Mononuclear cell (primary cell): Measurements from ENCODE around the gene ADI1. TPM values are rescaled to one million over a fixed set of nuclear protein-coding genes. Genes with fewer than 3 reads are reported as not detected.

Experiments
- H3K27me3 ChIP-seq: 2 replicates; pipeline ENCODE4 v1.6.0; 2011; ENCODE audit warnings: low read length, control low read depth; ENCODE audit not compliant: insufficient read depth
- H3K4me1 ChIP-seq: 2 replicates; pipeline ENCODE4 v1.5.1; 2011; ENCODE audit warnings: mild to moderate bottlenecking, low read length, control low read depth; ENCODE audit not compliant: insufficient read depth
- H3K4me3 ChIP-seq: 2 replicates; pipeline ENCODE4 v1.5.1; 2011; ENCODE audit warnings: mild to moderate bottlenecking, low read length, moderate library complexity
- H3K9me3 ChIP-seq: 2 replicates; pipeline ENCODE4 v1.5.1; 2011; ENCODE audit warnings: low read depth, mild to moderate bottlenecking, control low read depth, low read length
- total RNA-seq: library from RNA; depleted of rRNA; stranded (reverse); fragments of >200 nt; gene quantifications from one replicate; pipeline ENCODE4 v1.2.3, GENCODE V29; 2012

Gene ADI1
- total RNA-seq, 1 donor: 25.6 TPM

- H3K9me3 ChIP-seq: no peaks in the 10 kb centered on the region
- no peaks in the 10 kb centered on the region for H3K27me3 ChIP-seq
- H3K4me1 ChIP-seq: no peaks in the 10 kb centered on the region
- H3K4me3 ChIP-seq: no peak overlapping the region
Observed at GRCh38 chr2:3468296-3468988, 50.9 kb downstream of the ADI1 start.

DNA sequence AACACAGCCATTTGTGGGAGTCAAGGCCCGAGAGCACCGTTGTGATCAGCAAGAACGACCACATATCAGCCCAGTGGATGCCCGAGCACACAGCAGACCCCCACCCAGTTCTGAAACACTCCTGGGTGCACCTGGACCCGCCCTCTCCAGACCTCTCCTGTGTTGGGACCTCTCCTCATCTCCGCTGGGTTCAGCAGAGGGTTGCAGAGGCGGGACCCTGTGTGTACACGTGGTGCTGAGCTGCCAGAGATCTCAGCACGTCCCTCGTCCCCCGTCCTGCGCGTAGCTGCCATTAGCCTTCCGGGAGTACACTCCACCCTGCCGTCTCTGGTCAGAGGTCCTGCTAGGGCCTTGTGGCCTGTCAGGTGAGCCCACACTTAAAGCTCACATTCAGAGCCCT, 51.7 kb downstream of the ADI1 start:
- H3K4me3 ChIP-seq: no peak overlapping the region
- H3K4me1 ChIP-seq: no peaks in the 10 kb centered on the region
- no peaks in the 10 kb centered on the region for H3K9me3 ChIP-seq
- H3K27me3 ChIP-seq: no peaks in the 10 kb centered on the region

- H3K9me3 ChIP-seq: no peaks in the 10 kb centered on the region
- no peaks in the 10 kb centered on the region for H3K27me3 ChIP-seq
- H3K4me3 ChIP-seq: no peak overlapping the region
- H3K4me1 ChIP-seq: no peaks in the 10 kb centered on the region
Observed at GRCh38 chr2:3466966-3467365, 52.4 kb downstream of the ADI1 start.

DNA sequence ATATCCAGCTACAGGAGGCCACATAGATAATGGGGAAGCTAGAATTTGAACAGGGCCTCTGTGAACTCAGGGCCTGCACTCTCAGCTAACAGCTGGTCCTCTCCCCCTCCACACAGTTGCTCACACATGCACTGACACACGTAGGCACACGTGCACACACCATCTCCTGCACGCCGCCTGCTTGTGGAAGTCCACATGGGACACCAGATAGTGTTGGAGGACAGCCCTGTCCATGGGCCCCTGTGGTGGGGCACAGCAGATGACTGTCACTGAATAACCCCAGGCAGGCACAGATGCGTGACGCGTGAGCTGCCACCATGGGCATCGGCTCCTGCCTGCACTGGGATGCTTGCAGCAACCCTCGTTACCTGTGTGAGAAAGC, 52.9 kb downstream of the ADI1 start:
- Histone ChIP-seq H3K9me3 (no peaks in the 10 kb centered on the region), H3K4me3 (no peak overlapping the region), H3K27me3 (no peaks in the 10 kb centered on the region), H3K4me1 (no peaks in the 10 kb centered on the region)

GRCh38 chr2:3465844-3466481, 53.4 kb downstream of the ADI1 start:
- no peaks in the 10 kb centered on the region for H3K4me1 ChIP-seq
- H3K27me3 ChIP-seq: no peaks in the 10 kb centered on the region
- H3K4me3 ChIP-seq: no peak overlapping the region
- H3K9me3 ChIP-seq: no peaks in the 10 kb centered on the region

DNA sequence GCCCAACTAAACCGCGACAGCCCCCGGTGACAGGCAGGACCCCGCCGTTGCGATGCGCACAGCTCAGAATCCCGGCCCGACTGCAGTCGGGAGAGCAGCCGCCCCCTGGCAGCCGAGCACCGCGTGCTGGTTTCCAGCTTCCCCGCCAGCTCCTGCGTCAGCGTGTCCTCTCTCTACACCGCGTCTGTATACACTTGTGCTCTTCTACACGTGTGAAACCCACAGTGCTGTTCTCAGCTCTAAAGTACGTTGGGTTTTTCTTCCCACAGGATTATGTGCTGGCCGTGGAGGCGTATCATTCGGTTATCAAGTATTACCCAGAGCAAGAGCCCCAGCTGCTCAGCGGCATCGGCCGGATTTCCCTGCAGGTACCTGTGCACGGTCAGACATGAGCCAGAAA, 54.0 kb downstream of the ADI1 start:
- Histone ChIP-seq H3K4me3 (no peak overlapping the region), H3K4me1 (no peaks in the 10 kb centered on the region), H3K9me3 (no peaks in the 10 kb centered on the region), H3K27me3 (no peaks in the 10 kb centered on the region)

GRCh38 chr2:3464401-3465005, 54.8 kb downstream of the ADI1 start:
- Histone ChIP-seq H3K4me1 (no peaks in the 10 kb centered on the region), H3K9me3 (no peaks in the 10 kb centered on the region), H3K4me3 (no peak overlapping the region), H3K27me3 (no peaks in the 10 kb centered on the region)

DNA sequence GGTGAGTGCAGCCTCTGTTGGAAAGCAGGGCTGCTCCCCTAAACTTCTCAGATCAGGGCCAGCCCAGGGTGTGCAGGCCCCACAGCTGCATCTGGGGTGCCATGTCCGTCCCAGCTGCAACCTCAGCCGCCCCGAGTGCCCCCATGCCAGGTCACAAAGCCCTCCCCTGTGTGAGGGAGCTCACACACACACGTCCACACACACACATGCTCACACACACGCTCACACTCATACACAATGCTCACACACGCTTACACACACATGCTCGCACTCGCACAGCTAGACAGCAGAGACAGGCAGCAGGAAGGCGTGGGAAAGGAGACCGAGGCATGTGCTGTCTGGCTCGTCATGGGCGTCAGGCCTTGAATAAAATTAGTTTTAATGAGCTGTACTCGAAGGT, 55.4 kb downstream of the ADI1 start:
- no peak overlapping the region for H3K4me3 ChIP-seq
- no peaks in the 10 kb centered on the region for H3K27me3 ChIP-seq
- H3K9me3 ChIP-seq: no peaks in the 10 kb centered on the region
- no peaks in the 10 kb centered on the region for H3K4me1 ChIP-seq

GRCh38 chr2:3463186-3463835, 56.0 kb downstream of the ADI1 start:
- no peaks in the 10 kb centered on the region for H3K4me1 ChIP-seq
- no peaks in the 10 kb centered on the region for H3K9me3 ChIP-seq
- no peak overlapping the region for H3K4me3 ChIP-seq
- H3K27me3 ChIP-seq: no peaks in the 10 kb centered on the region

DNA sequence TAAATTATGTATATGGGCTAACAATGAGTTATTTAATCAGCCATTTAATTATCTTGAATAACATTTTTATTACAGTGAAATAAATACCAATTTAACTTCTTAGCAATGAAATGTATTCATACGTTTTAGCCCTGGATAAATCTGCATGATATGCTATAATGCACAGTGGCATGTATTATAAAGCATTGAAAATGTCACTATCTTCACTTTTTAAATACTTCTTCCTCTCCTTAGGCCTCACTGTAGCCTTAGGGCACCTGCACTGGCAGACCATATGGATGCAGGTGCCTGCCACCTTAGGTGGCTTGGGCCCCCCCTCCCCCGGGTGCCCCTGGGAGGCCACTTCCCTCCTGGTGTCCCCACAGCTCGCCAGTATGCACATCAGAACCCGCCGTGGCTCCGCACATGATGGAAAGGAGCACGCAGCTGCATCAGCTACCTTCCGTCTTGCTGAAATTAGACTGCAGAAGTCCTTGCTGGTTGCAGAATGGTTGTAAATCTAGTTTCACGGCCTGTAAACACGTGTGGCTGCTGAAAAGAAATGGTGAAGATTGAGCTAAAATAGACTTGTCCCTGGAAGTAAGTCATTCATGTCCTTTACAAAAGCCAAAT, 56.7 kb downstream of the ADI1 start:
- H3K4me1 ChIP-seq: no peaks in the 10 kb centered on the region
- H3K9me3 ChIP-seq: no peaks in the 10 kb centered on the region
- no peaks in the 10 kb centered on the region for H3K27me3 ChIP-seq
- H3K4me3 ChIP-seq: no peak overlapping the region

DNA sequence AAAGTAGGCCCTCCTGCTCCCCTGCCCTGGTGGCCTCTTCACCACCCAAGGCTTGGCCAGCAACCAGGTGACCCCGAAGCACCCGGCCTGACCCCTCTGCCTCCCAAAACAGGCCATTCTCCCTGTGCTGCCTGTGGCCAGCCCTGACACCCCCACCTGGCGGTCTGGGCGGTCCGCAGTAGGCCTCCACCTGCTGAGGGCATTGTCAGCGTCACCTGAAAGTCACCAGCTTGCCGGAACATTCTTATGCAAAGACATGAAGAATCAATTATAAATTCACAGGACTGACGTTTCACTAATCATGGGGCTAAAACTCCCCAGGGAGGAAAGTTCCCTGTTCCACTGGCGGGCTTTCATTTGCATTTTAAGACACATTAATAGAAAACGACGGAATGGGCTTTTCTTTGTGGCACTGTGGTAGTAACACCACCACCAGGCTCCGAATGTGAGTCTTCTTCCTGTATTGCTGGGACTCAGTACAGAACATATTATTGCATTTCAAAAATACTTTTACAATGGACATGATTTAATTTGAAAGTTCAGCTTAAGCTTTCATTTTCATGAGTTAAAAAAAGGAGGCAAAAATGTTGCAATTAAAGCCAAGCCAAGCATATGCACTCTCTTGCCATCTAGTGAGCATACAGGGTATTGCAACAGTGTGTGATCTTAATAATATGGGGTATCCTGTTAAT, 57.4 kb downstream of the ADI1 start:
- no peak overlapping the region for H3K4me3 ChIP-seq

DNA sequence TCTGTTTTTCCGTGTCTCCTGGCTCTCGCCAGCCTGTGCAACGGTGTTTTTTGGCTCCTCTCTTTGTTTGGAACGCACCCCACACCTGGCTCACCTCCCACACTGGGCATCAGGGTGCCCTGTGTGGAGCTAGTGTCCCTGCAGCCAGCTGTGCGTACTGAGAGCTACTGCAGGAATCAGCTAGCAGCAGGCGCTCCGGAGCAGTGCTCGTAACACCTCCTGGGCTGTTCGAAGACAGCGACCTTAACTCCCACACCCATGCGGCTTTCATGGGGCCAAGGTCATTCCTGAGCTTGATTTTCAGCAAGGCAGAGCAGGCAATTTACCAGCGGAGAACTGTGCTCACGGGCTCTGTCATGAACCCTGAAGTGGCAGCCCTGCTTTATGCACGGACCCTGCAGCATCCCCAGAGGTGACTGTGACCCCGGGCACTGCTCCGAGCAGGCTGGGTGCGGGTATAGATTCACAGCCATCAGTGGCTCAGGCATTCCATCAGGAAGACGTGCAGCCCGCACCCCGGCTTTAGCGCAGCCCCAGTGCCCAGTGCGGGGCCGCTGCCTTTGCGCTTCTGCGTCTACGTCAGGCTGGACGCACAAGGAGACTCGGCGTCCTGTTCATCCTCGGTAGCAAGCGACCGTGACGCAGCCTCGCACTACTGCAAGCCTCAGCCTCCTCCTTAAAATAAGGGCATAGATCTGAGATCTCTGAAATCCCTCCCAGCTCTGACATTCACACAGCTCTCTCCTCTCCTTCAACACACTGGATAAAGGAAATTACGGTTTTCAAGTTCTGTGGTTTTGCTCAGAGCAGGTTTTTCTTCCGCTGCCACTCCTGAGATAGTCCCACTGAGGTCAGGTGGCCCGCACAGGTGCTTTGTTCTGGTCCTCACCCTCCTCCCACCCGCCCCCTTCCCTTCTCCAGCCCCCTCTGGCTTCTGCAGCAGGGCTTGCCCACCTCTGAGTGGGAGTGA, 58.2 kb downstream of the ADI1 start:
- no peaks in the 10 kb centered on the region for H3K4me1 ChIP-seq
- H3K4me3 ChIP-seq: no peak overlapping the region
- H3K27me3 ChIP-seq: no peaks in the 10 kb centered on the region
- H3K9me3 ChIP-seq: no peaks in the 10 kb centered on the region

More for the DNA sequence above, 57.4 kb downstream of the ADI1 start:
- H3K27me3 ChIP-seq: no peaks in the 10 kb centered on the region
- H3K9me3 ChIP-seq: no peaks in the 10 kb centered on the region
- H3K4me1 ChIP-seq: no peaks in the 10 kb centered on the region

- H3K4me1 ChIP-seq: no peaks in the 10 kb centered on the region
- H3K27me3 ChIP-seq: no peaks in the 10 kb centered on the region
- no peak overlapping the region for H3K4me3 ChIP-seq
- H3K9me3 ChIP-seq: no peaks in the 10 kb centered on the region
Observed at GRCh38 chr2:3460156-3460555, 59.2 kb downstream of the ADI1 start.
